Neuronal stem cell (in vitro differentiated cells): ENCODE measurements around the gene CLTB.

Experiments used
- DNase-seq: peaks from one replicate; pipeline ENCODE4 v3.0.0-alpha.2; 2013; ENCODE audit warnings: low spot score
- H2AFZ ChIP-seq: one replicate; pipeline ENCODE4 v1.6.1; 2013; ENCODE audit warnings: mild to moderate bottlenecking, low read length, inconsistent platforms
- H2AK5ac ChIP-seq: 2 replicates; pipeline ENCODE4 v1.6.1; 2013; ENCODE audit warnings: low read depth, mild to moderate bottlenecking, inconsistent platforms, low read length, moderate library complexity, mixed read lengths
- H2BK120ac ChIP-seq: 2 replicates; pipeline ENCODE4 v1.6.1; 2013; ENCODE audit warnings: low read depth, mild to moderate bottlenecking, inconsistent platforms, low read length, moderate library complexity, mixed read lengths
- H2BK12ac ChIP-seq: one replicate; pipeline ENCODE4 v1.6.1; 2013; ENCODE audit warnings: low read length, inconsistent platforms
- H2BK15ac ChIP-seq: 2 replicates; pipeline ENCODE4 v1.6.1; 2013; ENCODE audit warnings: mild to moderate bottlenecking, low read length, inconsistent platforms, mixed read lengths
- H2BK5ac ChIP-seq: one replicate; pipeline ENCODE4 v1.6.1; 2013; ENCODE audit warnings: inconsistent platforms, mild to moderate bottlenecking, low read length, moderate library complexity
- H3K14ac ChIP-seq: one replicate; pipeline ENCODE4 v1.6.1; 2013; ENCODE audit warnings: low read length, inconsistent platforms
- H3K18ac ChIP-seq: 2 replicates; pipeline ENCODE4 v1.6.1; 2013; ENCODE audit warnings: low read length, inconsistent platforms
- H3K23ac ChIP-seq: 2 replicates; pipeline ENCODE4 v1.6.1; 2013; ENCODE audit warnings: low read depth, mild to moderate bottlenecking, mixed read lengths, low read length, inconsistent platforms; ENCODE audit not compliant: poor library complexity
- H3K27ac ChIP-seq: replicated peaks from 3 replicates; pipeline ENCODE4 v1.5.1; 2013; ENCODE audit warnings: low read length, inconsistent platforms
- H3K27me3 ChIP-seq, 3 experiments: 2 replicates each; pipeline ENCODE4 v1.6.1; 2013; ENCODE audit warnings: low read length in 3 of 3, mild to moderate bottlenecking in 2 of 3, inconsistent platforms in 1 of 3, low read depth in 1 of 3, mixed read lengths in 1 of 3, moderate library complexity in 1 of 3; ENCODE audit not compliant: control insufficient read depth in 3 of 3, insufficient read depth in 3 of 3
- H3K36me3 ChIP-seq, 2 donors: replicated peaks in 1 of 2; 2 replicates each; pipeline ENCODE4 v1.6.1; 2013; ENCODE audit warnings: low read length in 2 of 2; ENCODE audit not compliant: control insufficient read depth in 2 of 2, insufficient read depth in 2 of 2
- H3K4ac ChIP-seq: 2 replicates; pipeline ENCODE4 v1.6.1; 2013; ENCODE audit warnings: inconsistent platforms, mild to moderate bottlenecking, low read length, moderate library complexity
- H3K4me1 ChIP-seq, 2 donors: 1 replicate in 1 of 2; 2 replicates in 1 of 2; pipeline ENCODE4 v1.6.1; 2013; ENCODE audit warnings: low read length in 2 of 2, low read depth in 1 of 2; ENCODE audit not compliant: control insufficient read depth in 2 of 2, insufficient read depth in 1 of 2
- H3K4me2 ChIP-seq: one replicate; pipeline ENCODE4 v1.6.1; 2013; ENCODE audit warnings: mild to moderate bottlenecking, low read length, inconsistent platforms; ENCODE audit not compliant: insufficient read depth, poor library complexity, severe bottlenecking
- H3K4me3 ChIP-seq, 2 donors: 2 replicates each; pipeline ENCODE4 v1.5.1; 2013; ENCODE audit warnings: low read length in 2 of 2, mild to moderate bottlenecking in 2 of 2, inconsistent platforms in 1 of 2, moderate library complexity in 1 of 2
- H3K79me1 ChIP-seq: one replicate; pipeline ENCODE4 v1.6.1; 2013; ENCODE audit warnings: low read depth, mild to moderate bottlenecking, inconsistent platforms, low read length, moderate library complexity
- H3K9ac ChIP-seq: one replicate; pipeline ENCODE4 v1.6.1; 2013; ENCODE audit warnings: mild to moderate bottlenecking, low read depth, low read length, inconsistent platforms; ENCODE audit not compliant: poor library complexity
- H3K9me3 ChIP-seq, 2 donors: replicated peaks in 1 of 2; 2 replicates each; pipeline versions ENCODE3 to v1.6.1; 2013; ENCODE audit warnings: low read length in 2 of 2, mild to moderate bottlenecking in 2 of 2, inconsistent platforms in 1 of 2, low read depth in 1 of 2, mixed read lengths in 1 of 2, moderate library complexity in 1 of 2; ENCODE audit not compliant: control insufficient read depth in 2 of 2, insufficient read depth in 1 of 2
- H4K8ac ChIP-seq: one replicate; pipeline ENCODE4 v1.6.1; 2013; ENCODE audit warnings: low read depth, mild to moderate bottlenecking, inconsistent platforms, low read length, moderate library complexity
- H4K91ac ChIP-seq: one replicate; pipeline ENCODE4 v1.6.1; 2013; ENCODE audit warnings: low read length, low read depth, mild to moderate bottlenecking, inconsistent platforms; ENCODE audit not compliant: poor library complexity
- WGBS, 2 donors: extraction: QIAGEN DNeasy Blood & Tissue Kit; methylation state at CpG; one replicate each; pipeline ENCODE4 v1.1.7; 2013; ENCODE audit warnings: missing lambda C conversion rate in 2 of 2, mixed read lengths in 1 of 2; ENCODE audit not compliant: insufficient read length in 2 of 2, insufficient replicate concordance in 1 of 2; ENCODE audit errors: extremely low coverage in 2 of 2; 5-methylcytosine and 5-hydroxymethylcytosine counted together

CLTB gene

DNA sequence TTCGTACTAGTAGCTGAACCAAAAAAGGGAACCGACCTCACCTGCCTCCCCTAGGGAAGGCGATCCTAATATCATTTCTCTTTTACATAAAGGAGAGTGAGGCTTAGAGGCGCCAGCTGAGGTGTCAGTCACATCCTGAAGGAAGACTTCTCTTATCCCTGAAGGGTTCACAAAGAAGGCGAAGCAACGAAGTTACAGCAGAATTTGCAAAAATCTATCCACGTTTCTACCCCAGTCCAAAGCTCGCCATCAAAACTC, 54.2 kb downstream of the CLTB start:
- no CpG with 5 or more reads among the region's 8 CpGs for WGBS, 2 donors
- Histone ChIP-seq H3K18ac (no peak overlapping the region), H3K27ac (no peak overlapping the region), H3K14ac (no peak overlapping the region), H2BK12ac (no peak overlapping the region), H3K27me3 (peaks cover 0 to 26% (median 20%) of the 10 kb centered on the region in 3 experiments), H2AFZ (peak overlapping the region; percentile 98), H3K23ac (no peak overlapping the region), H3K9me3 (peaks cover 3 to 4% of the 10 kb centered on the region in 2 donors), H3K4me3 (peak overlapping the region; percentile 72 to 96), H4K8ac (no peak overlapping the region), H2BK5ac (no peak overlapping the region), H2BK15ac (no peak overlapping the region), H3K4ac (no peak overlapping the region), H3K4me1 (peaks cover 5 to 11% of the 10 kb centered on the region in 2 donors), H3K4me2 (peak overlapping the region; percentile 92), H3K79me1 (peaks cover 9% of the 10 kb centered on the region), H4K91ac (no peak overlapping the region), H2AK5ac (no peak overlapping the region), H2BK120ac (no peak overlapping the region), H3K36me3 (peaks cover 8 to 27% of the 10 kb centered on the region in 2 donors), H3K9ac (no peak overlapping the region)
- no peak for DNase-seq

DNA sequence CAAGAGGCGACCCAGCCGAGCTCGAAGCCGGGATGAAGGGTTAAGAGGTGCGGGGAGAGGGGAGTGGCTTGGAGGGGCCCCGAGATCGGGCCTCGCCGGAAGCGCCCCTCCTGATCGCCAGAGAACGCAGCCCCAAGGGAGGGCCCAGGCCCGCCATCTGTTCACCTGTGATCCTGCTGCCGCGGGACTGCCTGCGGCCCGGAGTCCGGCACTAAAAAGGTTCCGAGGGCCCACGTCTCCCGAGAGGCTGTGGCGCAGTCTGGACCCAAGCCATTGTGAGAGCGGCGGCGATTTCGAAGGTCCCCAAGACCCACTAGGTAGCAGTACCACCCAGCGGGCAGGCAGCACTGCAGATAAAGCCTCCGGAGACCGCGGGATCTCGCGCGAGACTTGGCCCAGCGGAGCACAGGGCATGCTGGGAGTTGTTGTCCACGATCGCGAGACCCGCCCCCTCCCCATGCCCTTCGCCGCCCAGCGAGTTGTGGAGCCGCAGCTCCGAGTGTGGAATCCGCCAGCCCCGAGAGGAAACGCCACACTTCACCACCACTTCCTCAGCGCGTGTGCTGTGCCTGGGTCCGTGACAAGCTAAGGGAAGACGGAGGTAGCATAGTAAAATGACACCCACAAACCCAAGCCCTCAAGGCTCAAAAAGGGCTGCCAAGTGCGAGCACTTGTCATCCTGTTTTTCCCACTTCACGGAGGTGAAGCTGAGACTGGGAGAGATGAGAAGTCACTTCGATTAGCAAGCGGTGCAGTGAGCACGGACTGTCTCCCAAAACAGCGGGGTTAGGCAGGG, 54.7 kb downstream of the CLTB start, which contains the start of gene KIAA1191:
KIAA1191 (minus strand) TSS at position 328 of the 796 bp plus-strand sequence. CDS start 2,256 bp downstream, outside the sequence.
- Histone ChIP-seq H3K9me3 (peaks cover 3 to 4% of the 10 kb centered on the region in 2 donors), H3K27ac (peak within 1 kb of the TSS; percentile 67), H2AFZ (peak within 1 kb of the TSS; percentile 98), H3K9ac (peak within 1 kb of the TSS; percentile 95), H3K4me1 (peaks cover 5 to 11% of the 10 kb centered on the region in 2 donors), H2AK5ac (peak within 1 kb of the TSS; percentile 81), H3K23ac (peak within 1 kb of the TSS; percentile 81), H4K91ac (no peak within 1 kb of the TSS), H3K79me1 (peaks cover 9% of the 10 kb centered on the region), H3K27me3 (peaks cover 0 to 26% (median 20%) of the 10 kb centered on the region in 3 experiments), H3K4me2 (peak within 1 kb of the TSS; percentile 92), H3K4me3 (peak within 1 kb of the TSS; percentile 90 to 96), H2BK120ac (no peak within 1 kb of the TSS), H3K4ac (peak within 1 kb of the TSS; percentile 76), H3K36me3 (peaks cover 8 to 31% of the 10 kb centered on the region in 2 donors), H3K14ac (peak within 1 kb of the TSS; percentile 38), H2BK5ac (peak within 1 kb of the TSS; percentile 99), H4K8ac (peak within 1 kb of the TSS; percentile 82), H2BK15ac (peak within 1 kb of the TSS; percentile 58), H2BK12ac (no peak within 1 kb of the TSS), H3K18ac (peak within 1 kb of the TSS; percentile 98)
- DNase-seq = peak; percentile 79
- no CpG with 5 or more reads among the region's 56 CpGs for WGBS, 2 donors

DNA sequence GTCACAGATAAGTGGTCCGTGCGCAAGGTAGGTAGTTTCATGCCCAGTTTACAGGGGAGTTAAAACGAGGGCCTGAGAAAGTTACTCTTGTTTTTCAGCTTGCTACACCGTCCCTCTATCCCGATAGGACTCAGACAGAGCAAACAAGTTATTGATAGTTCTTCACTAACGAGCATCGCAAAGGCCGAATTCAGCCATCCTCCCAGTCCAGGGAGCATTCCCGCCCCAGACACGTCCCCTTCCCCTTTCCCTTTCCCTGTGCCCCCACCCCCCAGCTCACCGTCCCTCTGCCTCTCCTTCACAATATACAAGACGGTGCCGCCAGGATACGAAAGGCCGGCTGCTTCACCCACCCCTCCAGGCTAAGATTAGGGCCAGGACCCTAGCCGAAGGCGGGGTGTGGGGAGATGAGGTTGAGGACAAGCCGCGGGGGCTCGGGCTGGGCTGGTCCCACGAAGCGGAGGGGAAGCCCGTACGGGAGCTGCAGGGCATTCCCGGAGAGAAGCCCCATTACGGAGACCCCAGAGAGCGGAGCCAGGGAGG, 55.4 kb downstream of the CLTB start:
- Histone ChIP-seq H2BK120ac (no peak overlapping the region), H4K91ac (no peak overlapping the region), H3K4me3 (peak overlapping the region; percentile 90 to 96), H3K36me3 (peaks cover 10 to 33% of the 10 kb centered on the region in 2 donors), H3K14ac (peak overlapping the region; percentile 38), H3K9ac (peak overlapping the region; percentile 95), H3K4me1 (peaks cover 2 to 7% of the 10 kb centered on the region in 2 donors), H3K18ac (peak overlapping the region; percentile 98), H3K9me3 (peaks cover 3 to 4% of the 10 kb centered on the region in 2 donors), H3K23ac (peak overlapping the region; percentile 81), H3K4ac (peak overlapping the region; percentile 76), H3K27ac (peak overlapping the region; percentile 67), H2BK15ac (peak overlapping the region; percentile 58), H2AFZ (peak overlapping the region; percentile 98), H3K4me2 (peak overlapping the region; percentile 80), H2BK12ac (no peak overlapping the region), H2BK5ac (peak overlapping the region; percentile 99), H3K27me3 (peaks cover 0 to 20% (median 20%) of the 10 kb centered on the region in 3 experiments), H4K8ac (peak overlapping the region; percentile 82), H2AK5ac (peak overlapping the region; percentile 81), H3K79me1 (peaks cover 9% of the 10 kb centered on the region)
- no CpG with 5 or more reads among the region's 27 CpGs for WGBS, 2 donors
- DNase-seq = peak; percentile 27

- Histone ChIP-seq H2BK120ac (no peak overlapping the region), H4K91ac (no peak overlapping the region), H2BK15ac (no peak overlapping the region), H3K9me3 (peaks cover 3 to 4% of the 10 kb centered on the region in 2 donors), H2AFZ (no peak overlapping the region), H3K9ac (no peak overlapping the region), H2BK5ac (no peak overlapping the region), H3K4me2 (no peak overlapping the region), H2AK5ac (no peak overlapping the region), H3K23ac (no peak overlapping the region), H3K27me3 (peaks cover 0 to 16% (median 16%) of the 10 kb centered on the region in 3 experiments), H3K14ac (no peak overlapping the region), H3K4me3 (no peak overlapping the region), H3K79me1 (peaks cover 12% of the 10 kb centered on the region), H3K4ac (no peak overlapping the region), H3K27ac (no peak overlapping the region), H3K18ac (no peak overlapping the region), H4K8ac (no peak overlapping the region), H2BK12ac (no peak overlapping the region), H3K36me3 (peaks cover 16 to 46% of the 10 kb centered on the region in 2 donors), H3K4me1 (peaks cover 2 to 4% of the 10 kb centered on the region in 2 donors)
- no CpG with 5 or more reads among the region's 4 CpGs for WGBS, 2 donors
- DNase-seq = no peak
These were observed 56.7 kb downstream of the CLTB start for GRCh38 chr5:176359658-176360057.
